Activated CD8-positive, alpha-beta T cell treated with anti-CD3 and anti-CD28 coated beads, Interleukin-2, amount 10 ng/mL, durations not matched to agents 7 days and 5 days (primary cell): Measurements from ENCODE around the gene SEC62. TPM values are rescaled to one million over a fixed set of nuclear protein-coding genes. Genes with fewer than 3 reads are reported as not detected.

ENCODE experiments used
- ATAC-seq: fragments of 150-1000 bp; cut with Tn5 transposase; one replicate; pipeline ENCODE4 v1.10.0; 2021; ENCODE audit warnings: moderate library complexity
- CTCF ChIA-PET: fragments of 350-600 bp; sonication (Branson Sonifier 250); formaldehyde crosslinking; loops from one replicate; lab custom pipeline; 2021; ENCODE audit warnings: antibody characterized with exemption; lab: Charles Lee
- POLR2A ChIA-PET: fragments of 350-600 bp; sonication (Branson Sonifier 250); formaldehyde crosslinking; loops from one replicate; lab custom pipeline; 2021; ENCODE audit warnings: antibody characterized with exemption; lab: Charles Lee
- DNase-seq: peaks from one replicate; pipeline ENCODE4 v3.0.0-alpha.2; 2020
- H3K27ac Mint-ChIP-seq: one replicate; pipeline ENCODE4 v1.8.0; 2021; ENCODE audit warnings: mild to moderate bottlenecking, mixed read lengths
- H3K27me3 Mint-ChIP-seq: one replicate; pipeline ENCODE4 v1.8.0; 2021; ENCODE audit warnings: low read depth, mixed read lengths
- H3K36me3 Mint-ChIP-seq: one replicate; pipeline ENCODE4 v1.8.0; 2021; ENCODE audit warnings: low read depth, mixed read lengths
- H3K4me1 Mint-ChIP-seq: one replicate; pipeline ENCODE4 v1.8.0; 2021; ENCODE audit warnings: low read depth, mixed read lengths
- H3K4me3 Mint-ChIP-seq: one replicate; pipeline ENCODE4 v1.8.0; 2021; ENCODE audit warnings: mild to moderate bottlenecking, mixed read lengths
- H3K9me3 Mint-ChIP-seq: one replicate; pipeline ENCODE4 v1.8.0; 2022; ENCODE audit warnings: mixed read lengths; ENCODE audit not compliant: insufficient read depth
- total RNA-seq, 2 experiments: library from RNA; stranded (reverse); gene quantifications; one replicate each; pipeline ENCODE4 v1.2.3, GENCODE V29; 2021

Gene SEC62
- total RNA-seq, 2 experiments from 2014 or later, result 46.5 to 49.9 TPM

GRCh38 chr3:169948559-169949448 lies 17.8 kb upstream of the SEC62 start:
- H3K4me1 Mint-ChIP-seq, result peaks cover 10% of the 10 kb centered on the region
- ATAC-seq (no peak), DNase-seq (no peak)
- H3K36me3 Mint-ChIP-seq, result no peaks in the 10 kb centered on the region
- ChIA-PET POLR2A (no interaction called here), CTCF (interaction anchor here (3.4 kb wide), 1 partner anchor 17 kb away, joined by 19 read pairs; the partner anchor contains the start of gene SEC62)
- H3K27me3 Mint-ChIP-seq, result no peaks in the 10 kb centered on the region
- no peak overlapping the region for H3K4me3 Mint-ChIP-seq
- no peak overlapping the region for H3K27ac Mint-ChIP-seq
- H3K9me3 Mint-ChIP-seq, result no peaks in the 10 kb centered on the region

- H3K36me3 Mint-ChIP-seq, result no peaks in the 10 kb centered on the region
- H3K4me1 Mint-ChIP-seq, result no peaks in the 10 kb centered on the region
- H3K27ac Mint-ChIP-seq, result no peak overlapping the region
- DNase-seq (no peak), ATAC-seq (no peak)
- peaks cover 5% of the 10 kb centered on the region for H3K27me3 Mint-ChIP-seq
- H3K4me3 Mint-ChIP-seq, result no peak overlapping the region
- POLR2A ChIA-PET, result no interaction called here
- H3K9me3 Mint-ChIP-seq, result no peaks in the 10 kb centered on the region
- CTCF ChIA-PET, result no interaction called here
Measured at GRCh38 chr3:169952045-169952444, 14.6 kb upstream of the SEC62 start.

- no peaks in the 10 kb centered on the region for H3K4me1 Mint-ChIP-seq
- no peak overlapping the region for H3K4me3 Mint-ChIP-seq
- no peaks in the 10 kb centered on the region for H3K36me3 Mint-ChIP-seq
- no peaks in the 10 kb centered on the region for H3K9me3 Mint-ChIP-seq
- ATAC-seq, result no peak
- no peak for DNase-seq
- H3K27me3 Mint-ChIP-seq, result peaks cover 9% of the 10 kb centered on the region
- CTCF ChIA-PET, result no interaction called here
- POLR2A ChIA-PET, result interaction anchor here (0.6 kb wide), 1 partner anchor 402 kb away, joined by 3 read pairs; no protein-coding TSS in a partner anchor
- no peak overlapping the region for H3K27ac Mint-ChIP-seq
Measured at GRCh38 chr3:169953462-169954141, 13.0 kb upstream of the SEC62 start.

GRCh38 chr3:169954142-169954756 lies 12.4 kb upstream of the SEC62 start:
- CTCF ChIA-PET, result no interaction called here
- Mint-ChIP-seq H3K27ac (no peak overlapping the region), H3K4me1 (no peaks in the 10 kb centered on the region), H3K4me3 (no peak overlapping the region), H3K27me3 (peaks cover 9% of the 10 kb centered on the region), H3K9me3 (no peaks in the 10 kb centered on the region), H3K36me3 (no peaks in the 10 kb centered on the region)
- ATAC-seq (no peak), DNase-seq (no peak)
- POLR2A ChIA-PET, result interaction anchor here (0.5 to 0.6 kb wide), 2 partner anchors 12 to 401 kb away, joined by 3 read pairs; no protein-coding TSS in a partner anchor

GRCh38 chr3:169955406-169955805 lies 11.2 kb upstream of the SEC62 start:
- POLR2A ChIA-PET, result no interaction called here

GRCh38 chr3:169964176-169964575 lies 2.4 kb upstream of the SEC62 start:
- no peak overlapping the region for H3K4me3 Mint-ChIP-seq
- H3K27me3 Mint-ChIP-seq, result peaks cover 2% of the 10 kb centered on the region
- no peak for ATAC-seq
- peaks cover 5% of the 10 kb centered on the region for H3K36me3 Mint-ChIP-seq
- H3K9me3 Mint-ChIP-seq, result no peaks in the 10 kb centered on the region
- CTCF ChIA-PET, result no interaction called here
- H3K27ac Mint-ChIP-seq, result no peak overlapping the region
- H3K4me1 Mint-ChIP-seq, result peaks cover 29% of the 10 kb centered on the region
- DNase-seq, result no peak
- POLR2A ChIA-PET, result no interaction called here

More at GRCh38 chr3:169955406-169955805, 11.2 kb upstream of the SEC62 start:
- CTCF ChIA-PET, result interaction anchor here (1.4 kb wide), 1 partner anchor 12 kb away, joined by 5 read pairs; the partner anchor contains the start of gene SEC62
- peaks cover 11% of the 10 kb centered on the region for H3K27me3 Mint-ChIP-seq
- no peaks in the 10 kb centered on the region for H3K9me3 Mint-ChIP-seq
- no peak overlapping the region for H3K4me3 Mint-ChIP-seq
- no peak overlapping the region for H3K27ac Mint-ChIP-seq
- no peaks in the 10 kb centered on the region for H3K4me1 Mint-ChIP-seq
- DNase-seq (no peak), ATAC-seq (no peak)
- H3K36me3 Mint-ChIP-seq, result no peaks in the 10 kb centered on the region

DNA sequence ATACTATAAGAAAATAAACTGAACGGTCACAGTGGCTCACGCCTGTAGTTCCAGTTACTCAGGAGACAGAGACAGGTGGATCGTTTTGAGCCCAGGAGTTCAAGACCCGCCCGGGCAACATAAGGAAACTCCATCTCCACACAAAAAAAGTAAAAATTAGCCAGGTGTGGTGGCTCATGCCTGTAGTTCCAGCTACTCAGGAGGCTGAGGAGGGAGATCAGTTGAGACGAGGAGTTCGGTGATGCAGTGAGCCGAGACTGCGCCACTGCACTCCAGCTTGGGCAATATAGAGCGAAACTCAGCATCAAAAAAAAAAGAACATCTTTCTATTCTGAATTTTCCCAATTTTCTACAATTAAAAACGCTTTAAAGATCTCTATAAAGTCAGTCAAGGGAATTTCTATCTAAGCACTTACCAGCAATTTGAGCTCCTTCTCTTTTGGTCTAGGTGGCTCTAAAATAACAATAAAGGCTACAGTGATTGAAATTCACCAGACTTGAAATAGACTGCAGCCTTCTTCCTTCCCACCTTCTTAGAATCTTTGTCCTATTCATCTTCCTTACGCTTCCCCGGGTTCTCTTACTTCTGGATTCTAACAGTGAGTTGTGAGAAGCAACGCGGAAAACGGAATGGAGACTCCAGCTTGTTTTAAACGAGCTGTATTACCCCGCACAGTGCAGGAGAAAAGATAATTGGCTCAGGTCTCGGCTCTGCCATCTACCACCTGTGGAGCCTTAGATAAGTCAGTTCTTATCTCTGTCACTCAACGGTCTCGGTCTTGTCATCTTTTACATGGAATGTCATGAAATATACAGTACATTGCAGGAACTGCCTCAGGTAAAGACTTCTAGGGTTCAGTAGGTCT lies 812 bp upstream of the SEC62 start:
- H3K27ac Mint-ChIP-seq, result peak overlapping the region; percentile 98
- no peaks in the 10 kb centered on the region for H3K9me3 Mint-ChIP-seq
- ChIA-PET POLR2A (interaction anchor here (0.7 to 2.5 kb wide), 12 partner anchors 12 to 201 kb away, joined by 3 to 12 read pairs (median 4); partner anchors contain the start of genes MYNN and TERC), CTCF (interaction anchor here (1.3 to 4.0 kb wide), 7 partner anchors 10 to 193 kb away, joined by 5 to 20 read pairs (median 8); partner anchors contain the start of gene MYNN)
- H3K4me1 Mint-ChIP-seq, result peaks cover 39% of the 10 kb centered on the region
- ATAC-seq, result no peak
- H3K36me3 Mint-ChIP-seq, result peaks cover 14% of the 10 kb centered on the region
- DNase-seq, result no peak
- H3K4me3 Mint-ChIP-seq, result peak overlapping the region; percentile 82
- H3K27me3 Mint-ChIP-seq, result no peaks in the 10 kb centered on the region

- Mint-ChIP-seq H3K27ac (peak overlapping the region; percentile 98), H3K4me3 (peak overlapping the region; percentile 82), H3K27me3 (no peaks in the 10 kb centered on the region), H3K36me3 (peaks cover 19% of the 10 kb centered on the region), H3K4me1 (peaks cover 45% of the 10 kb centered on the region), H3K9me3 (no peaks in the 10 kb centered on the region)
- DNase-seq (peak; percentile 60), ATAC-seq (peak; percentile 87)
- POLR2A ChIA-PET, result interaction anchor here (0.6 to 2.5 kb wide), 17 partner anchors 10 to 895 kb away, joined by 3 to 12 read pairs (median 4); partner anchors contain the start of genes GPR160, MYNN, PHC3 and TERC
- CTCF ChIA-PET, result interaction anchor here (0.8 to 4.0 kb wide), 17 partner anchors 11 to 208 kb away, joined by 3 to 20 read pairs (median 5); partner anchors contain the start of gene MYNN
Measured at GRCh38 chr3:169966951-169967915, 626 bp downstream of the SEC62 start.

GRCh38 chr3:169968224-169968885 lies 1.7 kb downstream of the SEC62 start:
- peak overlapping the region; percentile 82 for H3K4me3 Mint-ChIP-seq
- H3K9me3 Mint-ChIP-seq, result no peaks in the 10 kb centered on the region
- ChIA-PET POLR2A (interaction anchor here (0.5 to 1.8 kb wide), 4 partner anchors 42 to 894 kb away, joined by 3 to 6 read pairs (median 4); partner anchors contain the start of gene PHC3), CTCF (interaction anchor here (1.1 to 4.0 kb wide), 5 partner anchors 10 to 106 kb away, joined by 3 to 20 read pairs (median 5); no protein-coding TSS in a partner anchor)
- DNase-seq (no peak), ATAC-seq (no peak)
- H3K27ac Mint-ChIP-seq, result no peak overlapping the region
- H3K4me1 Mint-ChIP-seq, result peaks cover 45% of the 10 kb centered on the region
- H3K36me3 Mint-ChIP-seq, result peaks cover 20% of the 10 kb centered on the region
- H3K27me3 Mint-ChIP-seq, result no peaks in the 10 kb centered on the region
